ENCODE measurements around the gene ADAM20.

- TF ChIP-seq, protein P1, sequence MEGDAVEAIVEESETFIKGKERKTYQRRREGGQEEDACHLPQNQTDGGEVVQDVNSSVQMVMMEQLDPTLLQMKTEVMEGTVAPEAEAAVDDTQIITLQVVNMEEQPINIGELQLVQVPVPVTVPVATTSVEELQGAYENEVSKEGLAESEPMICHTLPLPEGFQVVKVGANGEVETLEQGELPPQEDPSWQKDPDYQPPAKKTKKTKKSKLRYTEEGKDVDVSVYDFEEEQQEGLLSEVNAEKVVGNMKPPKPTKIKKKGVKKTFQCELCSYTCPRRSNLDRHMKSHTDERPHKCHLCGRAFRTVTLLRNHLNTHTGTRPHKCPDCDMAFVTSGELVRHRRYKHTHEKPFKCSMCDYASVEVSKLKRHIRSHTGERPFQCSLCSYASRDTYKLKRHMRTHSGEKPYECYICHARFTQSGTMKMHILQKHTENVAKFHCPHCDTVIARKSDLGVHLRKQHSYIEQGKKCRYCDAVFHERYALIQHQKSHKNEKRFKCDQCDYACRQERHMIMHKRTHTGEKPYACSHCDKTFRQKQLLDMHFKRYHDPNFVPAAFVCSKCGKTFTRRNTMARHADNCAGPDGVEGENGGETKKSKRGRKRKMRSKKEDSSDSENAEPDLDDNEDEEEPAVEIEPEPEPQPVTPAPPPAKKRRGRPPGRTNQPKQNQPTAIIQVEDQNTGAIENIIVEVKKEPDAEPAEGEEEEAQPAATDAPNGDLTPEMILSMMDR (optimal IDR thresholded peaks at IDR 0.05 in 1 of 3, IDR thresholded peaks at IDR 0.05 in 1 of 3, conservative IDR thresholded peaks at IDR 0.05 in 1 of 3; ENCODE audit: extremely low read depth in 1 of 3, insufficient read depth in 2 of 3, low read length in 3 of 3), result no peak
- no peak for TF ChIP-seq EZH2 (IDR thresholded peaks at IDR 0.05; ENCODE audit: low read length)
These were observed 4.4 kb downstream of the ADAM20 start for GRCh38 chr14:70530417-70530816.

Measured in keratinocyte (primary cell).